Choroid plexus epithelial cell (primary cell): Measurements from ENCODE around the gene KRTAP6-1.

Experiments
- DNase-seq: peaks from one replicate; pipeline ENCODE4 v3.0.0-alpha.2; 2010; ENCODE audit warnings: low read depth
- H3K4me3 ChIP-seq: 2 replicates; pipeline ENCODE4 v1.5.1; 2011; ENCODE audit warnings: low read depth, mild to moderate bottlenecking, control low read depth, low read length, moderate library complexity
- CTCF ChIP-seq: conservative IDR thresholded peaks from 2 replicates; pipeline ENCODE4 v1.5.1; 2011; ENCODE audit warnings: low read depth, mild to moderate bottlenecking, control low read depth, inconsistent platforms, low read length, moderate library complexity

Gene KRTAP6-1

GRCh38 chr21:30580132-30580531, 33.6 kb downstream of the KRTAP6-1 start:
- no peak overlapping the region for H3K4me3 ChIP-seq
- no peak for DNase-seq
- no peak for TF ChIP-seq CTCF

- DNase-seq: no peak
- TF ChIP-seq CTCF: no peak
- H3K4me3 ChIP-seq: no peak overlapping the region
Measured at GRCh38 chr21:30579346-30579745, 34.4 kb downstream of the KRTAP6-1 start.

- DNase-seq: peak; percentile 2
- TF ChIP-seq CTCF: no peak
- no peak overlapping the region for H3K4me3 ChIP-seq
Measured at GRCh38 chr21:30577766-30578165, 36.0 kb downstream of the KRTAP6-1 start.

- no peak for TF ChIP-seq CTCF
- no peak for DNase-seq
Measured at GRCh38 chr21:30567617-30568016, 46.1 kb downstream of the KRTAP6-1 start.

GRCh38 chr21:30563630-30564029, 50.1 kb downstream of the KRTAP6-1 start:
- no peak for DNase-seq
- TF ChIP-seq CTCF: no peak
- H3K4me3 ChIP-seq: no peak overlapping the region

More at GRCh38 chr21:30567617-30568016, 46.1 kb downstream of the KRTAP6-1 start:
- H3K4me3 ChIP-seq: no peak overlapping the region
